Stimulated activated naive B cell treated with anti-CD40 and anti-IgM and Interleukin-4, amounts not matched to agents 10 μg/mL and 1 μg/mL and 100 μg/mL, for 72 hours (primary cell): ENCODE results near the gene ADAMTS6.

Source experiments
- ATAC-seq, 2 donors: fragments of 150-1000 bp; cut with Tn5 transposase; replicated peaks; 2 replicates each; pipeline ENCODE4 v1.10.0; 2021; ENCODE audit warnings: moderate library complexity in 1 of 2
- DNase-seq: peaks from one replicate; pipeline ENCODE4 v3.0.0; 2021
- H3K27ac Mint-ChIP-seq: one replicate; pipeline ENCODE4 v1.8.0; 2022; ENCODE audit warnings: mild to moderate bottlenecking, mixed read lengths
- H3K27me3 Mint-ChIP-seq, 2 donors: one replicate each; pipeline ENCODE4 v1.8.0; 2022; ENCODE audit warnings: mixed read lengths in 2 of 2
- H3K36me3 Mint-ChIP-seq, 2 donors: one replicate each; pipeline ENCODE4 v1.8.0; 2022; ENCODE audit warnings: mixed read lengths in 2 of 2, mild to moderate bottlenecking in 1 of 2
- H3K4me1 Mint-ChIP-seq, 2 donors: one replicate each; pipeline ENCODE4 v1.8.0; 2022; ENCODE audit warnings: mixed read lengths in 2 of 2, mild to moderate bottlenecking in 1 of 2
- H3K4me3 Mint-ChIP-seq, 2 donors: one replicate each; pipeline ENCODE4 v1.8.0; 2022; ENCODE audit warnings: mild to moderate bottlenecking in 2 of 2, mixed read lengths in 2 of 2, moderate library complexity in 1 of 2
- H3K9me3 Mint-ChIP-seq, 2 donors: one replicate each; pipeline ENCODE4 v1.8.0; 2022; ENCODE audit warnings: mixed read lengths in 2 of 2, mild to moderate bottlenecking in 1 of 2

Gene ADAMTS6

DNA sequence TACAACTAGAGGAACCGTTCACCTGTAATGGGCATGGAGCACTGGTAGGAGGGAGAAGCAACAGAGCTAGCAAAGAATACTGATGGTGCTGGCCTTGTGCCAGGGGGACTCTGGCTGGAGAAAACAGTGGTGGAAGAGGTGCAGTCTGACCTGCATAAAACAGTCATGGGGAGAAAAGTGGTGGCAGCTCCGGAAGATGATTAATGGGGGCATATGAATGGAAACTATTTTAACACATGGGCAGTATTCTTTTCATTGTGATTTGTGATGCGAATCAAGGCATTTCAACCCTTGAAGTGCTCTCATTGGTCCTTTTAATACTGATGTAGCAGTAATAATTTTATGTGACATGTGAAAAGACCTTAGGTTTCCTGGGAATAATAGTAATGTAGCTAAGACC, 219.6 kb downstream of the ADAMTS6 start:
- Mint-ChIP-seq H3K9me3 (peaks cover 0 to 1% of the 10 kb centered on the region in 2 donors), H3K27ac (no peak overlapping the region), H3K27me3 (no peaks in the 10 kb centered on the region), H3K4me3 (no peak overlapping the region), H3K36me3 (peaks cover 2 to 4% of the 10 kb centered on the region in 2 donors), H3K4me1 (no peaks in the 10 kb centered on the region)
- DNase-seq: no peak
- ATAC-seq: no peak

DNA sequence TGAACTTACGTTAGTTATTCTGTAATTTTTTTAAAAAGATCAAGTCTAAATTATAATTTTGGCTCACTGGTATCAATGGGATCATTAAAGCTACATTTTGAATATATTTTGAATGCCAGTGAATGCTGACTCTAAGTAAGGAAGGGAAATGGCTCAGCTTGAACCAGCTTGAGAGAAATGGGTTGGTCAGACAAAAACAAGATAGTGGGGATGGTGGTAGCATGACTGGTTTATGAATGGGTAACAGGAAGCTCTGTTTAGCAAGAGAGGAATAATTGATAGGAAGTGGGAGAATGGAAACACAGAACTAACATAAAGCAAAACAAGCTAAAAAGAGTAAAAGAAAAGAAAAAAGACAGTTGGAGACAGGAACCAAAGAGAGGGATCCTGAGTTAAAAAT, 220.2 kb downstream of the ADAMTS6 start:
- no peaks in the 10 kb centered on the region for H3K4me1 Mint-ChIP-seq
- H3K27me3 Mint-ChIP-seq: no peaks in the 10 kb centered on the region
- H3K9me3 Mint-ChIP-seq: peaks cover 0 to 1% of the 10 kb centered on the region in 2 donors
- peaks cover 2 to 4% of the 10 kb centered on the region in 2 donors for H3K36me3 Mint-ChIP-seq
- H3K4me3 Mint-ChIP-seq: no peak overlapping the region
- DNase-seq: no peak
- ATAC-seq: no peak
- no peak overlapping the region for H3K27ac Mint-ChIP-seq

DNA sequence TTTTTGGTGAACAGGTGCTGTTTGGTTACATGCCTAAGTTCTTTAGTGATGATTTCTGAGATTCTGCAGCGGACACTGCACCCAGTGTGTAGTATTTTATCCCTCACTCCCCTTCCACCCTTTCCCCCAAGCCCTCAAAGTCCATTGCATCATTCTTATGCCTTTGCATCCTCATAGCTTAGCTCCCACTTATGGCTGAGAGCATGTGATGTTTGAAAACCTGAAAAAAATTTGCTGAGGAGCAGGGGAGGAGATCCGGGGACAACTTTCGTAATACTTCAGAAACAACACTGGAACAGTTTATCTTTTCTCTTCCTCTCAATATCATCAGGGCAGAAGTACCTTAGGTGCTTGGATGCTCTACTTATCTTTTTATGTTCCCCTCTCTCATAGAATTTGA, 226.4 kb downstream of the ADAMTS6 start:
- Mint-ChIP-seq H3K4me3 (no peak overlapping the region), H3K27ac (no peak overlapping the region), H3K36me3 (peaks cover 2 to 4% of the 10 kb centered on the region in 2 donors), H3K4me1 (no peaks in the 10 kb centered on the region), H3K27me3 (no peaks in the 10 kb centered on the region), H3K9me3 (peaks cover 0 to 1% of the 10 kb centered on the region in 2 donors)
- DNase-seq: no peak
- no peak for ATAC-seq

DNA sequence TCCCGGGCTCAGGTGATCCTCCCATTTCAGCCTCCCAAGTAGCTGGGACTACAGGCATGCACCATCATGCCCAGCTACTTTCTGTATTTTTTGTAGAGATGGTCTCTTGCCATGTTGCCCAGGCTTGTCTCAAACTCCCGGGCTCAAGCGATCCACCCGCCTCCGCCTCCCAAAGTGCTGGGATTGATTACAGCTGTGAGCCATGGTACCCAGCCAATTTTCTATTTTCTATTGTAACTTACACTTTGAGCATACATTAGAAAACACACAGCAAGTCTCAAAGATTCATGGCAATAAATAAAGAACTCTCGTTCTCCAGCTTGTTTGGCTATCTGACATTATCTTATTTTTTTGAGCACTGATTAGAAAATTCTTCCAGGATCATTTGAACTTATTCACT, 228.7 kb downstream of the ADAMTS6 start:
- Mint-ChIP-seq H3K27ac (no peak overlapping the region), H3K36me3 (peaks cover 0 to under 1% of the 10 kb centered on the region in 2 donors)
- DNase-seq: no peak

DNA sequence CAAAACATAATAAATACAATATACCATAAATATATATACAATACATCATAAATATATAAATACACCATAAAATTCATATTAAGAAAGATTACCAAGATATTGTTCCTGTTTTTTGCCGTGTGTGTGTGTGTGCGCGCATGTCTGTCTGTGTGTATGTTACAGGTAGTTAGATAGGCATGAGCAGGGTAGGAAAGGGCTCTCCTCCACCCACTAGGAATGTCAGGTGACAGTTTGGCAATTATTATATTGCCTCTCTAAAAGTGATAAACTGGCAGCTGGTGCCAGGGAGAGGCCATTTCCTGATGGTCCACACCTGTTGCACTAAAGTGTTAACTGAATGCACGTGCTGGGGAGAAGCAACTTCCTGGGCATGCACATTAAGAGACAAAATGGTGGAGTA, 232.8 kb downstream of the ADAMTS6 start:
- H3K36me3 Mint-ChIP-seq: no peaks in the 10 kb centered on the region

More for the DNA sequence above, 228.7 kb downstream of the ADAMTS6 start:
- Mint-ChIP-seq H3K4me1 (no peaks in the 10 kb centered on the region), H3K9me3 (no peaks in the 10 kb centered on the region), H3K4me3 (no peak overlapping the region), H3K27me3 (no peaks in the 10 kb centered on the region)
- no peak for ATAC-seq

DNA sequence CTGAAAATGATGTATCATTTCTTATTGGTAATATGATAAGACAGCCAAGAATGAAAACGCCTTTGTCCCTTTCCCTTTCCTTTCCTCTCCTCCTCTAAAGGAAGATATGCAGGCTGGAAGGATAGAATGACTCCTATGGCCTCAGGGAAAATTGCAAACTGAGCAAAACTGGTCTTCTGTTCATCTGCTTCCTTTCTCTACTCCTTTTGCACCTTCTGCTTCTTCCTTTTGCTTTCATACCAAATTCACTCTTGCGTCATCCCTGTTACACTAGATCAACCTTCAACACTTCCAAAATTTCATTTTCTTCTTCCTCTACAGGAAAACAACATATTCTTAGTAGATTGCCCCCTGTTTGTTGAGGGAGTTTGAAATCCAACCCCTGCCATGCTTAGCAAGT, 234.1 kb downstream of the ADAMTS6 start:
- H3K27me3 Mint-ChIP-seq: no peaks in the 10 kb centered on the region
- no peak overlapping the region for H3K27ac Mint-ChIP-seq

More for the DNA sequence above, 232.8 kb downstream of the ADAMTS6 start:
- DNase-seq (no peak), ATAC-seq (no peak)
- Mint-ChIP-seq H3K27ac (no peak overlapping the region), H3K4me3 (no peak overlapping the region), H3K4me1 (no peaks in the 10 kb centered on the region), H3K27me3 (no peaks in the 10 kb centered on the region), H3K9me3 (no peaks in the 10 kb centered on the region)

DNA sequence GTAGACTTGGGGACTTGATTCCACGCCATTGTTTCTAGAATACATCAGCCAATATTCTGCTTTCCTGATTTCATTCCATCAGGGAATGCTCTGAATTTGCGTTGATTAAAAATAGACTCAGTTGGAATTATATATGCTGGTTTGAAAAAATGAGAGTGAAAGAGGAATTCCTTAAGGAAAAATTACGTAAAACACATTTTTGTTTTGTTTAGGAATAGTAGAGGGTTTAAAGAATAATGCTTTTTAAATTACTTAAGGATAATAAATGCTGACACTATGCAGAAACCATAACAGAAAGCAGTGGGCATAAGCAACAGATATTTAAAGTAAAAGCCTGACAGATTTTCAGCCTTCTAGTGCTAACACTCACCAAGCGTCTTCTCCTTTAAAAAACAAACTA, 235.0 kb downstream of the ADAMTS6 start:
- H3K36me3 Mint-ChIP-seq: no peaks in the 10 kb centered on the region
- H3K27me3 Mint-ChIP-seq: no peaks in the 10 kb centered on the region
- ATAC-seq: no peak
- DNase-seq: no peak
- no peak overlapping the region for H3K27ac Mint-ChIP-seq
- no peaks in the 10 kb centered on the region for H3K9me3 Mint-ChIP-seq
- no peaks in the 10 kb centered on the region for H3K4me1 Mint-ChIP-seq
- H3K4me3 Mint-ChIP-seq: no peak overlapping the region

More for the DNA sequence above, 234.1 kb downstream of the ADAMTS6 start:
- DNase-seq: no peak
- Mint-ChIP-seq H3K4me1 (no peaks in the 10 kb centered on the region), H3K36me3 (no peaks in the 10 kb centered on the region), H3K4me3 (no peak overlapping the region), H3K9me3 (no peaks in the 10 kb centered on the region)
- no peak for ATAC-seq

DNA sequence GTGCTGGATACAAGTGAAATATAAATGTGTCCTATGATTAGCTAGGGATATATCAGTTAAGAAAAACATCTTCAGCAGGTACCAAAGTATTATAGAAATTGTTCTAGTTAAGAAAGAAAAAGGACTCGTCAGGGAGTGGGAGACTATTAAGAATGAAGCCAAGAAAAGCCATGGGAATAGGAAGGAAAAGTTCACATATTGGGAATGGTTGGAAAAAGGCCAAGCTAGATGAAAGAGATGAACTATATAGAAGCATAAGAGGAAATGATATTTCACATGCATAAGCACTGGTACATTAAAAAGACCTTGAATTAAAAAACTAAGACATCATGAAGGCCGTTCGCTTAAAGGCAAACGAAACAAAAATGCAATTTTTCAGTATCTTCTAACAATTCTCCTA, 237.7 kb downstream of the ADAMTS6 start:
- H3K27ac Mint-ChIP-seq: no peak overlapping the region
- ATAC-seq (no peak), DNase-seq (no peak)
- no peaks in the 10 kb centered on the region for H3K9me3 Mint-ChIP-seq
- H3K36me3 Mint-ChIP-seq: no peaks in the 10 kb centered on the region
- no peaks in the 10 kb centered on the region for H3K4me1 Mint-ChIP-seq
- no peaks in the 10 kb centered on the region for H3K27me3 Mint-ChIP-seq
- H3K4me3 Mint-ChIP-seq: no peak overlapping the region

DNA sequence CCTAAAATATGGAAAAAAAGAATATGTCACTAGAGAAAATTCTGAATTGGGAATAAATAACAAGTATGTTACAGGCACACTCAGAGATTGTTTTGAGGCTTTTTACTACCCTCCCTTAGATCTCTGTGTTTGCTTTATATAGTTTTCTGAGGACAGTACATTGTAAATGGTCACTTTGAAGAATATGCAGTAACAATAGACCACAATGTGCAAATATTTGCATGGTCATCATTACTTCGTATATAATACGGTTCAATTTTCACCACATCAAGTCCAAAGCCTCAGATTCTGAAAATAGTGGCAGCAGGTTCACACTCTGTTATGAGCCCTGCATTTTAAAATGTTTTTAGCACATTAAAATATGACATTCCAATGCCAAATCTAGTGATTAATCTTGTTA, 238.6 kb downstream of the ADAMTS6 start:
- Mint-ChIP-seq H3K27ac (no peak overlapping the region), H3K27me3 (no peaks in the 10 kb centered on the region), H3K4me3 (no peak overlapping the region), H3K4me1 (no peaks in the 10 kb centered on the region), H3K9me3 (no peaks in the 10 kb centered on the region), H3K36me3 (no peaks in the 10 kb centered on the region)
- DNase-seq (no peak), ATAC-seq (no peak)

DNA sequence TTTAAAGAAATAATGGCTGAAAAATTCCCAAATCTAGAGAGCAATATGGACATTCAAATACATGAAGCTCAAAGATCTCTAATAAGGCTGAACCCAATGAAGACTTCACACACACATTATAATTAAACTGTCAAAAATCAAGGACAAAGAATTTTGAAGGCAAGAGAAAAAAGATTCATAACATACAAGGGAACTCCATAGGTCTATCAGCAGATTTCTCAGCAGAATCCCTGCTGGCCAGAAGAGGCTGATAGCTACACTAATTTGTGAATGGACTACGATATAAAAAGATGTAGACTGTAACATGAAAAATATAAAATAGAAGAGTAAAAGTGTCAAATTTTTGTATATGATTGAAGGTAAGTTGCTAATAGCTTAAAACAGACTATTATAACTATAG, 251.9 kb downstream of the ADAMTS6 start:
- H3K36me3 Mint-ChIP-seq: peaks cover 16 to 23% of the 10 kb centered on the region in 2 donors
- no peak overlapping the region for H3K4me3 Mint-ChIP-seq
- ATAC-seq: no peak
- H3K27me3 Mint-ChIP-seq: no peaks in the 10 kb centered on the region
- no peak for DNase-seq
- H3K27ac Mint-ChIP-seq: no peak overlapping the region
- peaks cover 24 to 32% of the 10 kb centered on the region in 2 donors for H3K9me3 Mint-ChIP-seq
- H3K4me1 Mint-ChIP-seq: no peaks in the 10 kb centered on the region

DNA sequence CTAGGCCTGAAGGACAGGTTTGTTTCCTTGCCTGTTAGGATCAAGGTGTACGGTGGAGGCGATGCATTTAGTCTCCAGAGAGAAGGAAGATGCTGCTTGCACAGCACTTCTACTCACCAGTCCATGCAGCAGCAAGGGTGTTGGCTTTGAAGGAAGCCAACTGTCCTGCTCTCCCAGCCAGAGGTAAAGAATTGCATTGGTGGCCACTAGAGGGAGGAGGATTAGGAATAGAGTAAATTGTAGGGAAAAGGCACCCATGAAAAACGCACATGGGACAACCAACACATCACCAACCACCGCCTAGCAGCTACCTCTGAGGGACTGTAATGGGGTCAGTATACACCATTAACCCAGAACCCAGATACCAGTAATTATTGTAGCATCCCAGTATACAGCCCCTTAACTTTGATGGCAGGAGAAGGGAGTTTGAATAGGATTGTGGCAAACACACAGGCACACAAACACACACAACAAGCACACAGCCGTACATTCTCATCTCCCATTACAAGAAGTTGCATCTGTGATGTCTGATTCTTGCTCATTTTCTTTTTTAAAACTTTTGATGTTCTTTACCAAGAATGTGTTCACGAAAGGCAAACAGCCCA, 267.7 kb downstream of the ADAMTS6 start:
- Mint-ChIP-seq H3K36me3 (peaks cover 2 to 4% of the 10 kb centered on the region in 2 donors), H3K27ac (no peak overlapping the region), H3K9me3 (peaks cover 0 to 2% of the 10 kb centered on the region in 2 donors), H3K4me3 (no peak overlapping the region), H3K4me1 (no peaks in the 10 kb centered on the region), H3K27me3 (no peaks in the 10 kb centered on the region)
- DNase-seq: no peak
- ATAC-seq: no peak

DNA sequence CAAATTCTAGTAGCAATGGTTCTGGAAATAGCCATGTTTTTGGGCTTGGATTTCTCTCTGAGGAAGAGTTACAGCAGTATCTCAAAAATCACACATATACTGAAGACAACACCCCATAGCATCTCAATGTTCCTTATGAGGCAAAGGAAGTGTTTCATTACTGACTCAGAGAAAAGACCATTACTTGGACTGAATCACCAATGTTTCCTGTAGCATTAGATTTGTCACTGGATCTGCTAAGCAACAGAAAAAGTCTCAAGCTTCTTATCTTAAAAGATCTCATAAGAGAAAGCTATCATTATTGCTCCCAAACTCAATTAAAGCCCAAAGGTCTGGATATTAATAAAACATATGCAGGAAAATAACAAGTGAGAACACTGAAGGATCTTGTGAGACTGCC, 272.4 kb downstream of the ADAMTS6 start:
- H3K4me3 Mint-ChIP-seq: no peak overlapping the region
- ATAC-seq: no peak
- H3K4me1 Mint-ChIP-seq: no peaks in the 10 kb centered on the region
- H3K9me3 Mint-ChIP-seq: peaks cover 0 to 2% of the 10 kb centered on the region in 2 donors
- no peak overlapping the region for H3K27ac Mint-ChIP-seq
- no peak for DNase-seq
- H3K27me3 Mint-ChIP-seq: no peaks in the 10 kb centered on the region
- peaks cover 2 to 4% of the 10 kb centered on the region in 2 donors for H3K36me3 Mint-ChIP-seq

DNA sequence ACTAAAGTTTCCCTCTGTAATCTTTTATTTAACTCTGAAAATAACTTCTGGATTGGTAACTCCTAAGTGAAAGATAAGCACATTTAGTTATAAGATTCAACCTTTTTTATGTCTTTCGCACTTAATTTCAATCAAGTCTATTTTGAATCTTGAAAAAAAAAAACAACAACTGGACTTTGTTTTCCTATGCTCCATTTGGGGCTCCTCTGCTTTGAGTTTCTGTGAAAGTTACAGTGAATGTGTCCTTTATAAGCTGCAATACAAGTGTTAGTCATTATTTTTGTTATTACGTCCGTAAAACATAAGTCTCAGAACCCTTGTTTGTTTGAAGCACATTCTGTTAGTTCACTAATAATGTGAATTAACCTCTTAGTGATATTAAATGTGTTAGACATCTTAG, 276.8 kb downstream of the ADAMTS6 start:
- no peak for DNase-seq
- Mint-ChIP-seq H3K27ac (no peak overlapping the region), H3K36me3 (no peaks in the 10 kb centered on the region), H3K27me3 (no peaks in the 10 kb centered on the region), H3K4me3 (no peak overlapping the region), H3K9me3 (no peaks in the 10 kb centered on the region), H3K4me1 (no peaks in the 10 kb centered on the region)
- no peak for ATAC-seq

DNA sequence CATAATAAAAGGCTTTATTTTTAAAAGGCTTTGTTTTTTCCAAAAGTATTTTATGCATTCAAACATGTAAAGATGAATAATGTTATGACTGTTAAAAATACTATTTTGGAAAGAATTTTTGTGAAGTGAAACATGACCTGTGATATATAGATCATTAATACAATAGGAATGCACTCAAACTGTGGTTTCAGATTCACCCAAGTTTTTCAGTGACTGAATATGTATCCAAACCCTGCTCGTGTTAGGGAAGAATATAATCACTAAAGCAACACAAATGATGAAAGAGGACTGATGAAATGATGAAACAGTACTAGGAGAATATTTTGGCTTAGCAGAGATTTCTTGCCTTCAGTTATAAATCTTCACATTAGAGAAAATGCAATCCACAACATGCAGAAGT, 278.0 kb downstream of the ADAMTS6 start:
- H3K9me3 Mint-ChIP-seq: no peaks in the 10 kb centered on the region
- no peaks in the 10 kb centered on the region for H3K27me3 Mint-ChIP-seq
- H3K4me1 Mint-ChIP-seq: no peaks in the 10 kb centered on the region
- H3K4me3 Mint-ChIP-seq: no peak overlapping the region
- no peak overlapping the region for H3K27ac Mint-ChIP-seq
- no peaks in the 10 kb centered on the region for H3K36me3 Mint-ChIP-seq
- DNase-seq: no peak
- ATAC-seq: no peak

DNA sequence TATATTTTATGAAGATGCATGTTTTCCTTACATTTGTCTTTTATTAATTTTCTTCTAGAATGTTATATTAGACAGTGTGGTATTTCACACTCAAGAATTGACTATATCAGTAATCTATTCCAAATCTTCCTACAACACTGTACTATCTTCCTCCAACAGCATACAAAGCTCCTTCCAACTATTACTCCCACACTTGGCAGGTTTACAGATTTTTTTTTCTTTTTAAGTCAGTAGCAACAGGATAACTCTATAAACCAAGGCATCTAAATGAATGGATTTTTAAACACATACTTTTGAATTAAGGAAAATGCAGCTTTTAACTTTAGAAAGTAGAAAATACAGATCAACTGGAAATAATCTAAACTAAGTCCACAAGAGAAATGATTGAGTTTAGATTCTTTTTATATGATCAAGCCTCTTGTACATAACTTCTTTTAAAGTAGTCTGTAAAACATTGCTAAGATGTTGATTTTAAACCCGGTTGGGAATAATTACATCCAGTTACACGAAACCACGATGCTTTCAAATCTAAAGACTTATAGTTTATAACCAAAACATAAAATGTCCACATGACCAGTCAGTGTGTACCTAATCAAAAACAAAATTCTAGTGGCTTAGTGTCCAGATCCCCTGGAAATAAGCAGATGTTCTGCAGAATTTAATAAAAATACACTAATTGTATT, 281.6 kb downstream of the ADAMTS6 start:
- no peak overlapping the region for H3K4me3 Mint-ChIP-seq
- H3K27me3 Mint-ChIP-seq: no peaks in the 10 kb centered on the region
- DNase-seq: no peak
- H3K9me3 Mint-ChIP-seq: no peaks in the 10 kb centered on the region
- no peaks in the 10 kb centered on the region for H3K36me3 Mint-ChIP-seq
- no peaks in the 10 kb centered on the region for H3K4me1 Mint-ChIP-seq
- H3K27ac Mint-ChIP-seq: no peak overlapping the region
- no peak for ATAC-seq
